ENCODE results near the gene TMEM97. TPM values are rescaled to one million over a fixed set of nuclear protein-coding genes. Genes with fewer than 3 reads are reported as not detected.

Gene TMEM97
- total RNA-seq, 1 donor from 2014 or later, result 16.1 TPM

DNA sequence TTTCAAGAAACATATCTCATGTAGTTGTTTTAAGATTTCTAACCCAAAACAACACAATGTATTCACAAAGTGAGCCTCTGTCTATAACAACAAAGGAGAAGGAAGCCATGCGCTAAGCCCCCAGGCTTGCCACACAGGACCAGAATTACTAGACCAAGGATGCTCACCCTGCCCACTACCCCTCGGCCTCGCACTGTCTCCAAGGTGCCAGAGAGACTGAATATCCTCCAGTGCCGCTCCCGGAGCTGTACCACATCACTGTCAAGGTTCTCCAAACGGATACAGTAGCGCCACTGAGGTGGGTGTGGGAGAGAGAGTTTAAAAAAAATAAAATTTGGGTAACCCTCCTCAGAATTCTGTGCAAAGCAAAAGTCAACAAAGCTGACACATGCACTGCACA is 31.3 kb downstream of the TMEM97 start:
- no peak for DNase-seq
- POLR2A ChIA-PET, result no interaction called here
- CTCF ChIA-PET, result no interaction called here
- ATAC-seq (ENCODE audit: low read depth), result no peak
- Mint-ChIP-seq H3K36me3 (ENCODE audit: low read depth) (peaks cover 88% of the 10 kb centered on the region), H3K4me3 (no peak overlapping the region), H3K27me3 (no peaks in the 10 kb centered on the region), H3K4me1 (peaks cover 2% of the 10 kb centered on the region), H3K9me3 (no peaks in the 10 kb centered on the region), H3K27ac (no peak overlapping the region)
- TF ChIP-seq, protein P1, sequence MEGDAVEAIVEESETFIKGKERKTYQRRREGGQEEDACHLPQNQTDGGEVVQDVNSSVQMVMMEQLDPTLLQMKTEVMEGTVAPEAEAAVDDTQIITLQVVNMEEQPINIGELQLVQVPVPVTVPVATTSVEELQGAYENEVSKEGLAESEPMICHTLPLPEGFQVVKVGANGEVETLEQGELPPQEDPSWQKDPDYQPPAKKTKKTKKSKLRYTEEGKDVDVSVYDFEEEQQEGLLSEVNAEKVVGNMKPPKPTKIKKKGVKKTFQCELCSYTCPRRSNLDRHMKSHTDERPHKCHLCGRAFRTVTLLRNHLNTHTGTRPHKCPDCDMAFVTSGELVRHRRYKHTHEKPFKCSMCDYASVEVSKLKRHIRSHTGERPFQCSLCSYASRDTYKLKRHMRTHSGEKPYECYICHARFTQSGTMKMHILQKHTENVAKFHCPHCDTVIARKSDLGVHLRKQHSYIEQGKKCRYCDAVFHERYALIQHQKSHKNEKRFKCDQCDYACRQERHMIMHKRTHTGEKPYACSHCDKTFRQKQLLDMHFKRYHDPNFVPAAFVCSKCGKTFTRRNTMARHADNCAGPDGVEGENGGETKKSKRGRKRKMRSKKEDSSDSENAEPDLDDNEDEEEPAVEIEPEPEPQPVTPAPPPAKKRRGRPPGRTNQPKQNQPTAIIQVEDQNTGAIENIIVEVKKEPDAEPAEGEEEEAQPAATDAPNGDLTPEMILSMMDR (IDR thresholded peaks at IDR 0.05), result no peak
- intact Hi-C loops (cut with micrococcal nuclease), result no loop called here

DNA sequence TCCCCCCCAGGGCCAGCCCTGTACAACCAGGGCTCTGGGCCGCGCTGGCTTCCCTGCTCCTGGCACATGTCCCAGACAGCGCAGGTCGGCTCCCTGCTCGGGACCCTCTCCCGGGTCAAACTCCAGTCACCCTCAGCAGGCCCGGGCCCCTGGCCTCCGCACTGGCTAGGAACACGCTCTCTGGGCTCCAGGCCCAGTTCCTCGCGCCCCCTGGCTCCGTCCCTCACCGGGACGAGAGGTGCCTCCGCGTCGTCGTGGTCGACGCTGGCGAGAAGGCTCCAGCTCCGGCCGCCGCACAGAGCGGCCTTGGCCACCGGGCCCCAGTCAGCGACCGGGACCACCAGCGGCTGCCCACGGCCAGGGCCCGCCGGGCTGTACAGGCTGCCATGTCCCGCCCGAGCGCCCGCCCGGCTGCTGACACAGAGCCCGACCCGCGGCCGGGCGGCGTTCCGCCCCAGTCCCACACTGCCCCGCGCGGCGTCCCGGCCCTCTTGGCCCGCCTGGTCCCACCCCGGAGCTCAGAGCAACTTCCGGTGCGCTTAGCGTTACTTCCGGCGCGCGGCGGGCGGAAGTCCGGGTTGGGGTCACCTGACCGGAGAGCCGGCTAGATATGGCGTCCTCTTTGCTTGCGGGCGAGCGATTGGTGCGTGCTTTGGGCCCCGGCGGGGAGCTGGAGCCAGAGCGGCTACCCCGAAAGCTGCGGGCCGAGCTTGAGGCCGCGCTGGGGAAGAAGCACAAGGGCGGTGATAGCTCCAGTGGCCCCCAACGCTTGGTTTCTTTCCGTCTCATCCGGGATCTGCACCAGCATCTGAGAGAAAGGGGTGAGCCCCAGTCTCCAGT is 38.3 kb downstream of the TMEM97 start, which contains the start of gene POLDIP2:
Gene POLDIP2, minus strand, starts transcription at position 467 of the 840 bp plus-strand sequence. Its CDS starts 79 bp downstream, at position 388.
- ChIA-PET POLR2A (interaction anchor here (0.5 to 3.8 kb wide), 25 partner anchors 9 to 1939 kb away, joined by 3 to 110 read pairs (median 4); partner anchors contain the start of genes BLTP2, IFT20, PIGS and SARM1), CTCF (interaction anchor here (1.1 to 2.5 kb wide), 3 partner anchors 11 to 59 kb away, joined by 3 to 8 read pairs (median 3); no protein-coding TSS in a partner anchor)
- Mint-ChIP-seq H3K4me1 (peaks cover 26% of the 10 kb centered on the region), H3K27ac (peak within 1 kb of the TSS; percentile 93), H3K27me3 (no peaks in the 10 kb centered on the region), H3K9me3 (no peaks in the 10 kb centered on the region), H3K4me3 (peak within 1 kb of the TSS; percentile 97), H3K36me3 (ENCODE audit: low read depth) (peaks cover 69% of the 10 kb centered on the region)
- peak; percentile 98 for ATAC-seq (ENCODE audit: low read depth)
- DNase-seq, result peak; percentile 96
- TF ChIP-seq, protein P1 (IDR thresholded peaks at IDR 0.05), result no peak
- intact Hi-C loops (cut with micrococcal nuclease), result loop anchor here (1.0 kb wide), 5 partner anchors 14 to 595 kb away; partner anchors contain the start of genes IFT20, SARM1, TMEM97 and TNFAIP1

DNA sequence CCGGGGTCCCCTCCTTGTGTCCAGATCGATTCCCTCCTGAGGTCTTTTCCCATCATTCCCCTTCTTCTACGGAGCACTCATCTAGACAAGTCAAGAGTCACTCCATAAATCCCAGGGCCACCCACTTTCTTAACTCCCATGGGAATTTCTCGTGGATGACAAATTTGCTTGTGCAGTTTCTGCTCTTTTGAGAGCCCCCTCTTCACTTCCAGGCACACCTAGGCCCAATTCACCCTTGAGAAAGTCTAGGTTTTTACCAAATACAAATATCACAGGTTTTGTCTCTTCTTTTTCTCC is 38.8 kb downstream of the TMEM97 start:
- DNase-seq (no peak), ATAC-seq (ENCODE audit: low read depth) (no peak)
- Mint-ChIP-seq H3K4me1 (peaks cover 26% of the 10 kb centered on the region), H3K4me3 (peak overlapping the region; percentile 97), H3K36me3 (ENCODE audit: low read depth) (peaks cover 69% of the 10 kb centered on the region), H3K27me3 (no peaks in the 10 kb centered on the region), H3K9me3 (no peaks in the 10 kb centered on the region), H3K27ac (peak overlapping the region; percentile 93)
- ChIA-PET CTCF (interaction anchor here (1.1 to 2.5 kb wide), 3 partner anchors 11 to 59 kb away, joined by 3 to 8 read pairs (median 3); no protein-coding TSS in a partner anchor), POLR2A (interaction anchor here (0.6 to 3.8 kb wide), 22 partner anchors 8 to 594 kb away, joined by 3 to 110 read pairs (median 4); partner anchors contain the start of genes BLTP2, IFT20, PIGS and SARM1)
- intact Hi-C loops (cut with micrococcal nuclease), result loop anchor here (1.0 kb wide), 5 partner anchors 13 to 594 kb away; partner anchors contain the start of genes IFT20, SARM1, TMEM97 and TNFAIP1
- TF ChIP-seq, protein P1 (IDR thresholded peaks at IDR 0.05), result no peak

DNA sequence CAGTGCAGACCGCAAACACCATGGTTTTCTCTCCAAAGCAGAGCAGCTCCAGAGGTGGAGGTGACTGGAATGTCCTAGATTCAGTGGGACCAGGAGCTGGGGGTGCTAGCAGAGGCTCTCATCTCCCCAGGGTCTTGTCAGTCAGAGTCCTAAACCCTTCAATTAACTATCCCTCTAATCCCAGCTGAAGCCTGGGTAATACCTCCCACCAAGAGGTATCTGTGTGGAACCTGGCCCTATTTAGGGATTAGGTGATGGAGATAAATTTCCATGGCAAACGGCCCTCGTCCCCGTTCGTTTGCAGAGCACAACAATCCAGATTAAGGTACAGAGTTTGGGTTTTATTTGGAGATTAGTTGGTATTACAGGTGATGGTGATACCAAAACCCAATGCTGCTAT is 44.2 kb downstream of the TMEM97 start:
- no peaks in the 10 kb centered on the region for H3K27me3 Mint-ChIP-seq
- TF ChIP-seq, protein P1 (IDR thresholded peaks at IDR 0.05), result no peak
- no peak overlapping the region for H3K4me3 Mint-ChIP-seq
- ATAC-seq (ENCODE audit: low read depth) (no peak), DNase-seq (no peak)
- ChIA-PET CTCF (no interaction called here), POLR2A (no interaction called here)
- H3K36me3 Mint-ChIP-seq (ENCODE audit: low read depth), result peaks cover 51% of the 10 kb centered on the region
- H3K27ac Mint-ChIP-seq, result no peak overlapping the region
- peaks cover 7% of the 10 kb centered on the region for H3K4me1 Mint-ChIP-seq
- intact Hi-C loops (cut with micrococcal nuclease), result no loop called here
- H3K9me3 Mint-ChIP-seq, result no peaks in the 10 kb centered on the region

All from activated B cell treated with CpG ODN at 0.5 μM for 24 hours (primary cell).